PFSK-1 (cell line): ENCODE results near the gene USP13.

Experiments
- POLR2AphosphoS5 ChIP-seq: IDR thresholded peaks from 2 replicates; pipeline ENCODE4 v1.6.1; 2012; ENCODE audit warnings: low read depth, mild to moderate bottlenecking, control low read depth, low read length, moderate library complexity
- SIN3A ChIP-seq: IDR thresholded peaks from 2 replicates; pipeline ENCODE4 v1.6.1; 2012; ENCODE audit warnings: mild to moderate bottlenecking, low read length, moderate library complexity, borderline replicate concordance; ENCODE audit not compliant: insufficient read depth
- TAF1 ChIP-seq: IDR thresholded peaks from 2 replicates; pipeline ENCODE4 v1.6.1; 2012; ENCODE audit warnings: low read length, control low read depth, borderline replicate concordance; ENCODE audit not compliant: insufficient read depth
- TF ChIP-seq, protein P1 (sequence below), 2 experiments: IDR thresholded peaks; 2 replicates each; pipeline versions ENCODE4 v1.6.1 to v1.8.0; 2011 to 2012; ENCODE audit warnings: low read depth in 2 of 2, low read length in 2 of 2, control low read depth in 1 of 2, inconsistent platforms in 1 of 2, mild to moderate bottlenecking in 1 of 2, moderate library complexity in 1 of 2; ENCODE audit not compliant: insufficient read depth in 1 of 2

GRCh38 chr3:179717219-179717618 lies 64.4 kb downstream of the USP13 start:
- TF ChIP-seq TAF1 (no peak), POLR2AphosphoS5 (no peak), SIN3A (no peak)
- TF ChIP-seq, protein P1, sequence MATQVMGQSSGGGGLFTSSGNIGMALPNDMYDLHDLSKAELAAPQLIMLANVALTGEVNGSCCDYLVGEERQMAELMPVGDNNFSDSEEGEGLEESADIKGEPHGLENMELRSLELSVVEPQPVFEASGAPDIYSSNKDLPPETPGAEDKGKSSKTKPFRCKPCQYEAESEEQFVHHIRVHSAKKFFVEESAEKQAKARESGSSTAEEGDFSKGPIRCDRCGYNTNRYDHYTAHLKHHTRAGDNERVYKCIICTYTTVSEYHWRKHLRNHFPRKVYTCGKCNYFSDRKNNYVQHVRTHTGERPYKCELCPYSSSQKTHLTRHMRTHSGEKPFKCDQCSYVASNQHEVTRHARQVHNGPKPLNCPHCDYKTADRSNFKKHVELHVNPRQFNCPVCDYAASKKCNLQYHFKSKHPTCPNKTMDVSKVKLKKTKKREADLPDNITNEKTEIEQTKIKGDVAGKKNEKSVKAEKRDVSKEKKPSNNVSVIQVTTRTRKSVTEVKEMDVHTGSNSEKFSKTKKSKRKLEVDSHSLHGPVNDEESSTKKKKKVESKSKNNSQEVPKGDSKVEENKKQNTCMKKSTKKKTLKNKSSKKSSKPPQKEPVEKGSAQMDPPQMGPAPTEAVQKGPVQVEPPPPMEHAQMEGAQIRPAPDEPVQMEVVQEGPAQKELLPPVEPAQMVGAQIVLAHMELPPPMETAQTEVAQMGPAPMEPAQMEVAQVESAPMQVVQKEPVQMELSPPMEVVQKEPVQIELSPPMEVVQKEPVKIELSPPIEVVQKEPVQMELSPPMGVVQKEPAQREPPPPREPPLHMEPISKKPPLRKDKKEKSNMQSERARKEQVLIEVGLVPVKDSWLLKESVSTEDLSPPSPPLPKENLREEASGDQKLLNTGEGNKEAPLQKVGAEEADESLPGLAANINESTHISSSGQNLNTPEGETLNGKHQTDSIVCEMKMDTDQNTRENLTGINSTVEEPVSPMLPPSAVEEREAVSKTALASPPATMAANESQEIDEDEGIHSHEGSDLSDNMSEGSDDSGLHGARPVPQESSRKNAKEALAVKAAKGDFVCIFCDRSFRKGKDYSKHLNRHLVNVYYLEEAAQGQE (IDR thresholded peaks at IDR 0.05; ENCODE audit: insufficient read depth in 1 of 2, low read depth in 2 of 2, low read length in 2 of 2): no peak
